Esophagus squamous epithelium (tissue), 5 donors: ENCODE data around the gene COL4A6. TPM values are rescaled to one million over a fixed set of nuclear protein-coding genes. Genes with fewer than 3 reads are reported as not detected.

ENCODE experiments used
- DNase-seq: peaks from one replicate; lab custom pipeline; 2025; lab: John Stamatoyannopoulos, UW
- H3K27ac ChIP-seq, 4 donors: fragments of 200-600 bp; sonication (generic); one replicate each; pipeline ENCODE4 v1.5.1; 2016 to 2019; ENCODE audit warnings: mild to moderate bottlenecking in 1 of 4
- H3K27me3 ChIP-seq, 4 donors: fragments of 200-600 bp; sonication (generic); 1 replicate in 3 of 4; 2 replicates in 1 of 4; pipeline versions ENCODE4 v1.5.1 to v1.6.0; 2017 to 2021; ENCODE audit warnings: antibody characterized with exemption in 1 of 4
- H3K36me3 ChIP-seq, 3 donors: fragments of 200-600 bp; sonication (generic); one replicate each; pipeline ENCODE4 v1.5.1; 2016 to 2019
- H3K4me1 ChIP-seq, 3 donors: fragments of 200-600 bp; sonication (generic); one replicate each; pipeline ENCODE4 v1.5.1; 2017 to 2019
- H3K4me3 ChIP-seq, 4 donors: fragments of 200-600 bp; sonication (generic); 1 replicate in 3 of 4; 2 replicates in 1 of 4; pipeline ENCODE4 v1.5.1; 2016 to 2019; ENCODE audit warnings: mild to moderate bottlenecking in 2 of 4, moderate library complexity in 1 of 4
- H3K9me3 ChIP-seq, 3 donors: fragments of 200-600 bp; sonication (generic); one replicate each; pipeline ENCODE4 v1.5.1; 2016 to 2019
- POLR2A ChIP-seq, 4 donors: fragments of 450-650 bp; IDR thresholded peaks; one replicate each; pipeline ENCODE4 v1.6.1; 2017; ENCODE audit warnings: antibody characterized with exemption in 4 of 4, mild to moderate bottlenecking in 4 of 4, moderate library complexity in 3 of 4
- WGBS, 2 donors: methylation state at CpG; one replicate each; pipeline ENCODE4 v1.1.5; 2018; 5-methylcytosine and 5-hydroxymethylcytosine counted together
- intact Hi-C: fragments of 100-400 bp; cut with DNase I; formaldehyde crosslinking; loops from one replicate; pipeline ENCODE4 v1.15.0; 2022
- total RNA-seq, 4 donors: library from RNA; depleted of rRNA; stranded (reverse); fragments of >200 nt; gene quantifications; one replicate each; pipeline ENCODE4 v1.1.0, GENCODE V29; 2016
- TF ChIP-seq, protein P1 (sequence below), 6 experiments: fragments of 450-650 bp in 4 of 6; fragments of 200-600 bp in 2 of 6; sonication (generic) in 2 of 6; IDR thresholded peaks; one replicate each; pipeline ENCODE4 v1.5.1; 2016 to 2019; ENCODE audit warnings: antibody characterized with exemption in 6 of 6, mild to moderate bottlenecking in 4 of 6, moderate library complexity in 4 of 6
- donor health status: DM: yes; HTN: yes; CAD: no.

Gene COL4A6
- total RNA-seq, 4 donors from 2014 or later = 1.1 to 6.5 (median 2.9) TPM

DNA sequence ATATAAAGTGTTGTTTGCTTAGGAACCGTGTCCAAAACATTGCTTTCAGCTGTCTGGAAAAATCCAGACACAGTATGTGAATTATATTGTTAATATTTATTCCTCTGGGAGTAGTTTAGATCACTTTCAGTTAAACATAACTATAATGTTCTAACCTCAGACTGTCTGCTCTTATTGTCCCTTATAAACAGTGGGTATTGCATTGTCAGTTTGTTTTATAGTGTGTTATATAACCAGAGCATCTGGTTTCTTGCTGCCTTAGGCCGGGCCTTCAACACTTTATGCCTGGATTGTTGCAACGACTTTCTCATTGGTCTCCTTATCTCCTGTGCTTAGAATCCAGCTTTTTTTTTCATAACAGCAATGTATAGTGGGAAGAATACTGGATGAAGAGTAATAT lies 320.2 kb downstream of the COL4A6 start:
- 46 to 47% methylated on average over 2 to 3 of the region's 3 CpGs for WGBS, 2 donors
- H3K27ac ChIP-seq = no peak overlapping the region
- TF ChIP-seq POLR2A (IDR thresholded peaks at IDR 0.05) = no peak
- TF ChIP-seq, protein P1, sequence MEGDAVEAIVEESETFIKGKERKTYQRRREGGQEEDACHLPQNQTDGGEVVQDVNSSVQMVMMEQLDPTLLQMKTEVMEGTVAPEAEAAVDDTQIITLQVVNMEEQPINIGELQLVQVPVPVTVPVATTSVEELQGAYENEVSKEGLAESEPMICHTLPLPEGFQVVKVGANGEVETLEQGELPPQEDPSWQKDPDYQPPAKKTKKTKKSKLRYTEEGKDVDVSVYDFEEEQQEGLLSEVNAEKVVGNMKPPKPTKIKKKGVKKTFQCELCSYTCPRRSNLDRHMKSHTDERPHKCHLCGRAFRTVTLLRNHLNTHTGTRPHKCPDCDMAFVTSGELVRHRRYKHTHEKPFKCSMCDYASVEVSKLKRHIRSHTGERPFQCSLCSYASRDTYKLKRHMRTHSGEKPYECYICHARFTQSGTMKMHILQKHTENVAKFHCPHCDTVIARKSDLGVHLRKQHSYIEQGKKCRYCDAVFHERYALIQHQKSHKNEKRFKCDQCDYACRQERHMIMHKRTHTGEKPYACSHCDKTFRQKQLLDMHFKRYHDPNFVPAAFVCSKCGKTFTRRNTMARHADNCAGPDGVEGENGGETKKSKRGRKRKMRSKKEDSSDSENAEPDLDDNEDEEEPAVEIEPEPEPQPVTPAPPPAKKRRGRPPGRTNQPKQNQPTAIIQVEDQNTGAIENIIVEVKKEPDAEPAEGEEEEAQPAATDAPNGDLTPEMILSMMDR (IDR thresholded peaks at IDR 0.05) = no peak
- H3K36me3 ChIP-seq = no peaks in the 10 kb centered on the region
- no peaks in the 10 kb centered on the region for H3K27me3 ChIP-seq
- intact Hi-C loops = no loop called here
- no peak overlapping the region for H3K4me3 ChIP-seq
- no peak for DNase-seq
- H3K9me3 ChIP-seq = no peaks in the 10 kb centered on the region
- H3K4me1 ChIP-seq = peaks cover 0 to 9% (median 4%) of the 10 kb centered on the region in 3 donors

DNA sequence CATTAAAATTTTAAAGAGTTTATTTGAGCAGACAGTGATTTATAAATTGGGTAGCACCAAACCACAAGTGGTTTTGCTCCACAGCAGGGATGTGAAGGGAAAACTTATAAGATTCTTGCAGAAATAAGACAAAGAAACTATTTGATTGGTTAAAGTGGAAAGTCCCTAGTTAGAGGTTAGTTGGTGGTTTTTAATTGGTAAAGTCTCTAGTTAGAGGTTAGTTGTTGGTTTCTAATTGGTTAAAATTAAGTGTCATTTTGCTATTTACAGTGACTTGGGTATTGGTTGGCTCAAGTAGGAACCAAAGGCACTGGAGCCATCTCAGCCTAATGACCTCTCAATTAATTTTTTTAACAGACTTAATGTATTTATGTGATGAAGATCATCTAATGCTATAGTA lies 323.7 kb downstream of the COL4A6 start:
- TF ChIP-seq, protein P1 (IDR thresholded peaks at IDR 0.05) = no peak
- TF ChIP-seq POLR2A (IDR thresholded peaks at IDR 0.05) = no peak
- Histone ChIP-seq H3K4me1 (no peaks in the 10 kb centered on the region), H3K9me3 (no peaks in the 10 kb centered on the region), H3K27me3 (no peaks in the 10 kb centered on the region), H3K4me3 (no peak overlapping the region), H3K36me3 (no peaks in the 10 kb centered on the region), H3K27ac (no peak overlapping the region)
- intact Hi-C loops = no loop called here
- no peak for DNase-seq

Other genes with a start within 250 kb of the COL4A6 start
- gene COL4A5, start 1.4 kb upstream of the COL4A6 start, total RNA-seq = 10 to 100 TPM in 3 of 4 donors, 1 to 10 TPM in 1; 9.9 to 31.7 (median 13.9) TPM